Measurements from ENCODE around the gene RNF166. TPM values are rescaled to one million over a fixed set of nuclear protein-coding genes. Genes with fewer than 3 reads are reported as not detected.

RNF166 gene
- total RNA-seq, 2 experiments from 2014 or later = 334 to 355 TPM

DNA sequence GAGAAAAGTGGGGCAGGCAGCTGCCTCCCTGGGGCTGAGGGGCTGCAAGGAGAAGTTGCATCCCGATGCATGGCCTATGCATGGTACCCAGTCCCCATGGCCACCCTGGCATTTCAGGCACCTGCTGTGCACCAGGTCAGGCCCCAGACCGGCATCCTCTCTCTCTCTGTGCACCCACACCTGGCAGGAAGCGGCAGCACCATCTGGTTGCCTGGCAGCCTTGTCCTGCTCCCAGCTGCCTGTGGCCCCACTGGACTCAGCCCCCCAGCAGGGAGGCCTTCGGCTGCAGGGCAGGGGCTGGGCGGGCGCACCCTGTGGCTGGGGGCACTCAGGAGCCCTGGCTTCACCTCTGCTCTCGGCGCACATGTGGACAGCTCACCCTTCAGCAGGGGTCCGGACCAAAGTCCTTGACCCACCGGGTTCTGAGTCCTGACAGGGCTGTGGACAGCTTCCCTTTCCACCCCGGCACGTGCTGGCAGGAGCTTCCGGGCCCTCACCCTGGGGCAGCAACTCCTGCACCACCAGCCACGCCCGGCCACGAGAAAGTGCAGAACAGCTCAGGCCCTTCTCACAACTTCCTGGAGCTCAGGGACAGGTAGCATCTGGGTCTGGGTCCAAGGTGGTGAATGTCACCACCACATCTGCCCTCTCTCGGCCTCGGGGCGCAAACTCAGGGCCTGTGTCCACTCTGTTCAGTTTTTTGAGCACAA lies 36.8 kb upstream of the RNF166 start:
- Histone ChIP-seq H3K36me3 (ENCODE audit: insufficient read depth, low read length) (peaks cover 34% of the 10 kb centered on the region), H3K9me3 (ENCODE audit: control insufficient read depth in 1 of 2, insufficient read depth in 1 of 2, low read length in 2 of 2) (no peaks in the 10 kb centered on the region), H3K4me1 (ENCODE audit: insufficient read depth, low read length) (peaks cover 45% of the 10 kb centered on the region), H3K4me3 (ENCODE audit: low read length) (no peak overlapping the region), H3K27ac (ENCODE audit: low read depth in 1 of 2, low read length in 2 of 2) (no peak overlapping the region), H3K27me3 (ENCODE audit: control insufficient read depth in 1 of 2, insufficient read depth in 2 of 2, low read length in 2 of 2) (no peaks in the 10 kb centered on the region)
- TF ChIP-seq, protein P1, sequence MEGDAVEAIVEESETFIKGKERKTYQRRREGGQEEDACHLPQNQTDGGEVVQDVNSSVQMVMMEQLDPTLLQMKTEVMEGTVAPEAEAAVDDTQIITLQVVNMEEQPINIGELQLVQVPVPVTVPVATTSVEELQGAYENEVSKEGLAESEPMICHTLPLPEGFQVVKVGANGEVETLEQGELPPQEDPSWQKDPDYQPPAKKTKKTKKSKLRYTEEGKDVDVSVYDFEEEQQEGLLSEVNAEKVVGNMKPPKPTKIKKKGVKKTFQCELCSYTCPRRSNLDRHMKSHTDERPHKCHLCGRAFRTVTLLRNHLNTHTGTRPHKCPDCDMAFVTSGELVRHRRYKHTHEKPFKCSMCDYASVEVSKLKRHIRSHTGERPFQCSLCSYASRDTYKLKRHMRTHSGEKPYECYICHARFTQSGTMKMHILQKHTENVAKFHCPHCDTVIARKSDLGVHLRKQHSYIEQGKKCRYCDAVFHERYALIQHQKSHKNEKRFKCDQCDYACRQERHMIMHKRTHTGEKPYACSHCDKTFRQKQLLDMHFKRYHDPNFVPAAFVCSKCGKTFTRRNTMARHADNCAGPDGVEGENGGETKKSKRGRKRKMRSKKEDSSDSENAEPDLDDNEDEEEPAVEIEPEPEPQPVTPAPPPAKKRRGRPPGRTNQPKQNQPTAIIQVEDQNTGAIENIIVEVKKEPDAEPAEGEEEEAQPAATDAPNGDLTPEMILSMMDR (IDR thresholded peaks at IDR 0.05) = no peak
- DNase-seq (no peak), ATAC-seq (ENCODE audit: poor library complexity) (no peak)
- H3K27me3 Mint-ChIP-seq = no peaks in the 10 kb centered on the region
- ChIA-PET POLR2A (interaction anchor here (0.5 to 1.2 kb wide), 3 partner anchors 38 to 69 kb away, joined by 3 to 5 read pairs (median 3); partner anchors contain the start of gene APRT), CTCF (interaction anchor here (1.1 to 1.2 kb wide), 2 partner anchors 39 to 115 kb away, joined by 4 read pairs; no protein-coding TSS in a partner anchor)
- H3K36me3 Mint-ChIP-seq (ENCODE audit: low read depth) = no peaks in the 10 kb centered on the region
- intact Hi-C loops (cut with DNase I, micrococcal nuclease) = loop anchor here in 1 of 2 experiments (1.0 kb wide), 1 partner anchor 42 kb away; the partner anchor contains the start of gene PIEZO1
- H3K9me3 Mint-ChIP-seq = no peaks in the 10 kb centered on the region
- H3K27ac Mint-ChIP-seq = no peak overlapping the region
- no peak overlapping the region for H3K4me3 Mint-ChIP-seq
- peaks cover 24% of the 10 kb centered on the region for H3K4me1 Mint-ChIP-seq (ENCODE audit: low read depth)

DNA sequence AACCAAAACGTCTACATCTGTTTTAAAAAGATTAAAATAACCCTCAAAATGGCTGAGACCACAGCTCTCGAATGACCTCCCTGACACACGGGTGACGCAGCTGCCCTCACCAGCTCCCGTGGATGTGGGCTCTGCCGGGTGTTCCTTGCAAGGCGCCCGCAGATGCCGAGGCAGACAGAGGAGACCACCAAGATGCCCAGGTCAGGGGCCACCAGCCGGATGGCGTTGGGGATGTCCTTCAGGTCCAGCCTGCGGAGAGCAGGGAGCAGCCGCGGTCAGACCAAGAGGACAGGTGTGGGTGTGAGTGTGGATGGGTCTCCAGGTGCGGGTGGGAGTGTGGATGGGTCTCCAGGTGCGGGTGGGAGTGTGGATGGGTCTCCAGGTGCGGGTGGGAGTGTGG lies 35.2 kb upstream of the RNF166 start:
- Mint-ChIP-seq H3K27me3 (no peaks in the 10 kb centered on the region), H3K27ac (no peak overlapping the region), H3K36me3 (ENCODE audit: low read depth) (no peaks in the 10 kb centered on the region), H3K4me3 (no peak overlapping the region), H3K9me3 (no peaks in the 10 kb centered on the region), H3K4me1 (ENCODE audit: low read depth) (peaks cover 21% of the 10 kb centered on the region)
- no peaks in the 10 kb centered on the region for H3K9me3 ChIP-seq (ENCODE audit: control insufficient read depth in 1 of 2, insufficient read depth in 1 of 2, low read length in 2 of 2)
- DNase-seq (no peak), ATAC-seq (ENCODE audit: poor library complexity) (no peak)
- H3K4me1 ChIP-seq (ENCODE audit: insufficient read depth, low read length) = peaks cover 53% of the 10 kb centered on the region
- TF ChIP-seq, protein P1 (IDR thresholded peaks at IDR 0.05) = no peak
- H3K4me3 ChIP-seq (ENCODE audit: low read length) = no peak overlapping the region
- H3K27ac ChIP-seq (ENCODE audit: low read depth in 1 of 2, low read length in 2 of 2) = no peak overlapping the region
- peaks cover 45% of the 10 kb centered on the region for H3K36me3 ChIP-seq (ENCODE audit: insufficient read depth, low read length)
- H3K27me3 ChIP-seq (ENCODE audit: control insufficient read depth in 1 of 2, insufficient read depth in 2 of 2, low read length in 2 of 2) = no peaks in the 10 kb centered on the region
- POLR2A ChIA-PET = interaction anchor here (1.1 kb wide), 1 partner anchor 42 kb away, joined by 3 read pairs; no protein-coding TSS in a partner anchor
- CTCF ChIA-PET = no interaction called here
- intact Hi-C loops (cut with DNase I, micrococcal nuclease) = no loop called here

DNA sequence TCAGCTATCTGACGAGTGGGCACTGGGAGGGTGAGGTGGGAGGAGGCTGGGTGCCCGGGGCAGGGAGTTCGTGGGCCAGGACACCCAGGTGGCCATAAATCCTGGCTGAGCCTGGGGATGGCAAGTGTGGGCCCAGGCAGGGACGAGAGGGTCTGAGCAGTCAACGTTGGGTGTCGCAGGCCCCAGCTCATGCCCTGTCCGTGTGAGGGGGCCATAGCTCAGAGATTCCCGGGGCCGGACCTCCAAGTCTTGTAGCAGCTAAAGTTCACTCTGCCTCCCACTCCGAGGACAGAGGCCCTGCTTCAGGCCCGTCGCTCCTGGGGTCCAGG lies 34.5 kb upstream of the RNF166 start:
- Histone ChIP-seq H3K4me1 (ENCODE audit: insufficient read depth, low read length) (peaks cover 46% of the 10 kb centered on the region), H3K36me3 (ENCODE audit: insufficient read depth, low read length) (peaks cover 50% of the 10 kb centered on the region), H3K4me3 (ENCODE audit: low read length) (no peak overlapping the region), H3K27ac (ENCODE audit: low read depth in 1 of 2, low read length in 2 of 2) (no peak overlapping the region), H3K27me3 (ENCODE audit: control insufficient read depth in 1 of 2, insufficient read depth in 2 of 2, low read length in 2 of 2) (no peaks in the 10 kb centered on the region), H3K9me3 (ENCODE audit: control insufficient read depth in 1 of 2, insufficient read depth in 1 of 2, low read length in 2 of 2) (no peaks in the 10 kb centered on the region)
- H3K27ac Mint-ChIP-seq = no peak overlapping the region
- ATAC-seq (ENCODE audit: poor library complexity) (no peak), DNase-seq (no peak)
- no peaks in the 10 kb centered on the region for H3K9me3 Mint-ChIP-seq
- ChIA-PET POLR2A (interaction anchor here (0.8 to 1.1 kb wide), 2 partner anchors 41 to 43 kb away, joined by 3 to 7 read pairs; no protein-coding TSS in a partner anchor), CTCF (no interaction called here)
- H3K36me3 Mint-ChIP-seq (ENCODE audit: low read depth) = no peaks in the 10 kb centered on the region
- intact Hi-C loops (cut with DNase I, micrococcal nuclease) = no loop called here
- TF ChIP-seq, protein P1 (IDR thresholded peaks at IDR 0.05) = no peak
- no peak overlapping the region for H3K4me3 Mint-ChIP-seq
- H3K4me1 Mint-ChIP-seq (ENCODE audit: low read depth) = peaks cover 14% of the 10 kb centered on the region
- no peaks in the 10 kb centered on the region for H3K27me3 Mint-ChIP-seq

Measured in CD4-positive, alpha-beta T cell (primary cell).